PC-3 (cell line): ENCODE results near the gene PATE4.

ENCODE experiments used
- EZH2 ChIP-seq: fragments of 300-600 bp; sonication (generic); IDR thresholded peaks from one replicate; pipeline ENCODE4 v1.6.1; 2017; ENCODE audit warnings: antibody characterized with exemption, mild to moderate bottlenecking, low read length; ENCODE audit not compliant: unreplicated experiment
- TF ChIP-seq, protein P1 (sequence below): fragments of 300-600 bp; sonication (generic); conservative IDR thresholded peaks from 2 replicates; pipeline ENCODE4 v1.5.1; 2017; ENCODE audit warnings: antibody characterized with exemption, low read depth, mild to moderate bottlenecking, low read length

GRCh38 chr11:125842321-125842948 lies 9.3 kb downstream of the PATE4 start:
- TF ChIP-seq, protein P1, sequence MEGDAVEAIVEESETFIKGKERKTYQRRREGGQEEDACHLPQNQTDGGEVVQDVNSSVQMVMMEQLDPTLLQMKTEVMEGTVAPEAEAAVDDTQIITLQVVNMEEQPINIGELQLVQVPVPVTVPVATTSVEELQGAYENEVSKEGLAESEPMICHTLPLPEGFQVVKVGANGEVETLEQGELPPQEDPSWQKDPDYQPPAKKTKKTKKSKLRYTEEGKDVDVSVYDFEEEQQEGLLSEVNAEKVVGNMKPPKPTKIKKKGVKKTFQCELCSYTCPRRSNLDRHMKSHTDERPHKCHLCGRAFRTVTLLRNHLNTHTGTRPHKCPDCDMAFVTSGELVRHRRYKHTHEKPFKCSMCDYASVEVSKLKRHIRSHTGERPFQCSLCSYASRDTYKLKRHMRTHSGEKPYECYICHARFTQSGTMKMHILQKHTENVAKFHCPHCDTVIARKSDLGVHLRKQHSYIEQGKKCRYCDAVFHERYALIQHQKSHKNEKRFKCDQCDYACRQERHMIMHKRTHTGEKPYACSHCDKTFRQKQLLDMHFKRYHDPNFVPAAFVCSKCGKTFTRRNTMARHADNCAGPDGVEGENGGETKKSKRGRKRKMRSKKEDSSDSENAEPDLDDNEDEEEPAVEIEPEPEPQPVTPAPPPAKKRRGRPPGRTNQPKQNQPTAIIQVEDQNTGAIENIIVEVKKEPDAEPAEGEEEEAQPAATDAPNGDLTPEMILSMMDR = no peak
- no peak for TF ChIP-seq EZH2
